GM08714 (cell line): ENCODE data around the gene CELF5.

Experiments used
- H3K4me3 ChIP-seq: fragments of 200-500 bp; sonication (Bioruptor generic); 2 replicates; pipeline ENCODE4 v1.5.1; 2014; ENCODE audit warnings: mild to moderate bottlenecking, low read length, inconsistent platforms
- ZNF274 ChIP-seq: IDR thresholded peaks from 2 replicates; pipeline ENCODE4 v1.6.1; 2012; ENCODE audit warnings: mild to moderate bottlenecking, low read depth, low read length

Gene CELF5

DNA sequence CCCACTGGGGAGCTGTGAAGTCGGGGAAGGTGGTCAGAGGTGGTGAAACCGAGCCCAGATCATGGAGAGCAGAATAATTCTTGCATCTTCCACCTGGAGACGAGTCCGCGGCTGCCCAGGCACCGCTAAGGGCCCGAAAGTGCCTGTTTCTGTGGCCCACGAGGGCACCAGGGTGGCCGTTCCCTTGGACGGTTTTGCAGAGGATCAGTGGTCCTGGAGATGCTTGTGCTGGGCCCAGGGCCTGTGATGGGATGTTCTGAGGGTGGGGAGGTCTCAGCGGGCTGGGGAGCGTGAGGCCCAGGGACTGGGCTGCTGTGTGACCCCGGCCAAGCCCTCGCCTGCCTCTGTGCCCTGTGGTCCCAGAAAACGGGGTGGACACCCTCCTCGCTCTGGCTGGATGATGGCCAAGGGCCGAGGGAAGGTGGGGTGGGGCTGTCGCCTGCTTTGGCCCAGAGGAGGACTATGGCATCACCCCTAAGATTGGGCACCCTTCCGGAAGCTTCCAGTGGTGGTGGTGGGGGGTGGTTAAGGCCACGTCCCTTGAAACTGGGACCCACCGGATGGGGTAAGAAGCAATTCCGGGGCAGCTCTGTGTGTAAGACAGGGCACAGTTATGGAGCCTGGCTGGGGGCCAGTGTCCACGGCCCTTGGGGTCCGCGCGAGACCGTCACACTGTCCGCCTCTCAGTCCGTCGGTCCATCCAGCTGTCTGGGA lies 90.7 kb downstream of the CELF5 start:
- no peak for TF ChIP-seq ZNF274
- H3K4me3 ChIP-seq = no peak overlapping the region

DNA sequence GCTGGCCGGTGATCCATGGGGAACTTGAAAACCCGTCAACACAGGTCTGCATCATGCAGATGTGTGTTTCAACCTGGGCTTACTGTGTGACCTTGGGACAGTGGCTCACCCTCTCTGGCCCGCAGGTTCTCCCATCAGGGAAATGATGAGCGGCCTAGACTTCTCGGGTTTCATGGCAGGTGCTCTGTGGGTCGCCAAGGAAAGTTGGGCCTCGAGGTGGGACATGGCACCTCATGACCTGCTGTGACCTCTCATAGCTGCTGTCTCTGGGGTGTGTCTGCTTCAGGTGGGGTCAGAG lies 91.2 kb downstream of the CELF5 start:
- no peak overlapping the region for H3K4me3 ChIP-seq
- no peak for TF ChIP-seq ZNF274

DNA sequence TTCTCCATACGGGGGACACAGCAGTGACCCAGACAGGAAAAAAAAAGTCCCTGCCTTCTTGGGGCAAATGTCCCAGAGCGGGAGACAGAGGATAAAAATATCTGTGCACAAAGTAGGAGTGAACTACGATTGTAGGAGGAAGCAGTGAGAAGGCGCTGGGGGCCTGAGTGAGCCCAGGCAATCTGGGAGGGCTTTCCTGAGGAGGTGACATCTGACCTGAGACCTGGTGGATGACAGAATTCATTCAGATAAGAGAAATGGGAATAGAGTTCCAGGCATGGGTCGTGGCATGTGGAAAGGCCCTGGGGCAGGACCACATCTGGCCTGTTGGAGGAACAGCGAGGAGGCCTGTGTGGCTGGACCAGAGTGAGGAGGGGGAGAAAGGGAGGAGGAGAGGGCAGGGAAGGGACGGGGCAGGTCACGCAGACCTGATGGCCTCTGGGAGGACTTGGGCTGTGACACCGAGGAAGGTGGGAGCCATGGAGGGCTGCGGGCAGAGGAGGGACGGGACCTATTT lies 91.7 kb downstream of the CELF5 start:
- H3K4me3 ChIP-seq = no peak overlapping the region
- TF ChIP-seq ZNF274 = no peak

DNA sequence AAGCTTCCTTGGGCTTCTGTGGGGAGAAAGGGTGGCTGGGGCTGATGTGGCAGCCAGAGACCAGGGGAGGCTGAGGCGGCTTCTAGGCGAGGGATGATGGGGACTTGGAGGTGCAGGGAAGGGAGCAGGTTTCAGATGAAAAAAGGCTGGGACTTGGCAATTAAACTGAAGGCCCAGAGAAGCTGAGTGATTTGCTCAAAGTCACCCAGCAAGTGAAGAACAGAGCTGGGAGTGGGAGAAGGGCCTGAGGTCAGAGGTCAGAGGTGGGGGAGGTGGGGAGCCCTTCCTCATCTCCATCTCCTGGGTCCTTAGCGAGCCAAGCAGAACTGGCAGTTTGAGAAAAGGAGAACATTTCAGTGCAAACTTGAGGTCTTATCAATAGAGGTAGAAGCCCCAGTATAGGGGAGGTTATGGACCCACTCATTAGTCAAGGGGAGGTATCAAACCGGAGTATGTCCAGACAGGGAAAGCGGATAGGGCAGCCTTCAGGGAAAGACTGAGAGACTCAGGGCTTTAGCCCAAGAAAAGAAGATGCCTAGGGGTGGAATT lies 92.3 kb downstream of the CELF5 start:
- no peak for TF ChIP-seq ZNF274
- H3K4me3 ChIP-seq = no peak overlapping the region

DNA sequence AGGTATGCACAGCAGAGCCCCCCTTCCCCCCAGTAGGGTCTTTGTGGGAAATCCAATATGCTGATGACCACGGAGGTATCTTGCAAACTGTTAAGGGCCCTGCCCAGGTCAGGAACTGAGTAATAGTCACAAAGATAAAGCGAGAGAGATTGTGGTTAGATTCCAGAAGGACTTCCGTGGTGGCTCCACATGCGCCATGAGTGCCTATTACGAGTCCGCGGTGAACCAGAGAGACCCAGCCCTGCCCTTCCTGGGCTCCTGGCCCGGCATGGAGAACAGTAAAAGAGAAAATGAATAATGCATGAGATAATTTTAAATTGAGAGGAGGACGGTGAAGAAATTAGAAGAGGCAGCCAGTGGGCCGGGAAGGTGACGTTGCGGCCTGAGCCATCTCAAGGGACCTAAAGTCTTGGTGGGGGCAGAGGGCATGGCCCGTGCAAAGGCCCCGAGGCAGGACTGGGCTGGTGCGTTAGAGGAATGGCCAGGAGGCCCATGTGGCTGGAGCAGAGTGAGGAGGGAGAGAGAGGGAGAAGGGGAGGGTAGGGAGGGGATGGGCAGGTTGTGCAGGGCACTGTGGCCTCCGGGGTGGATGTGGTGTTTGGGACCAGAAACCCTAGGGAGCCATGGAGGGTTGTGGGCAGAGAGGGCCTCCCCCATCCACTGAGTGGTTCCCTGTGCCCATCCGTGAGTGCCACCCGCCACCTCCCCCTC lies 95.3 kb downstream of the CELF5 start:
- TF ChIP-seq ZNF274 = no peak
- no peak overlapping the region for H3K4me3 ChIP-seq

DNA sequence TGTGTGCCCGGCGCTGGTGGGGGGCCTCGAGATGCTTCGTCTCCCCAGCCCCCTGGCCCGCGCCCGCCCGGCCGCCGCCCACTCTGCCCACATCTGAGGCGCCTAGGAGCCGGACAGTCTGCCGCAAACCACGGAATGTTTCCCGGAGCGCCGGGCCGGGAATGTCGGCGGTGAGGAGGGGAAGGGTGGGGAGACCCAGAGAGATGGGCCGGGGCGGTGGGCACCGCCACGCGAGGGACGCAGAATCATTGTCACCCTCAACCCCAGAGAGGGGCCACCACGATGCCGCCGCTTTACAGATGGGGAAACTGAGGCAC lies 95.9 kb downstream of the CELF5 start:
- no peak for TF ChIP-seq ZNF274

DNA sequence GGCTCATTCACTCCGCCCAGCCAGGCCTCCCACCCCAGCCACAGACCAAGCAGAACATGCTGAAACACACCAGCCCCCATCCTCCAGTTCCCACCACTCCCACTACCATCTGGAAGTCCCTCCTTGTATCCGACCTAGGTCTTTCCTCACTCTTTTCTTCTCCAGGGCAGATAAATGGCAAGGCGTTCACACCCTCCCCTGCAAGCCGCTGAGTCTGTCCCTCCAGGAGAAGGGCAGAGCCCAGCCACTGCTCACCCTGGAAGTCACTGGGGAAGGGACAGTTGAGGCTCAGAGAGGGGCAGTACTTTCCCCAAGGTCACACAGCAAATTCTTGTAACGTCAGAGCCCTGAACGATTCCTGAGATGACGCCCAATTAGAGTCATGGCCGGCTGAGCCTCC lies 96.4 kb downstream of the CELF5 start:
- no peak for TF ChIP-seq ZNF274
- H3K4me3 ChIP-seq = no peak overlapping the region

More for the DNA sequence above, 95.9 kb downstream of the CELF5 start:
- H3K4me3 ChIP-seq = no peak overlapping the region

DNA sequence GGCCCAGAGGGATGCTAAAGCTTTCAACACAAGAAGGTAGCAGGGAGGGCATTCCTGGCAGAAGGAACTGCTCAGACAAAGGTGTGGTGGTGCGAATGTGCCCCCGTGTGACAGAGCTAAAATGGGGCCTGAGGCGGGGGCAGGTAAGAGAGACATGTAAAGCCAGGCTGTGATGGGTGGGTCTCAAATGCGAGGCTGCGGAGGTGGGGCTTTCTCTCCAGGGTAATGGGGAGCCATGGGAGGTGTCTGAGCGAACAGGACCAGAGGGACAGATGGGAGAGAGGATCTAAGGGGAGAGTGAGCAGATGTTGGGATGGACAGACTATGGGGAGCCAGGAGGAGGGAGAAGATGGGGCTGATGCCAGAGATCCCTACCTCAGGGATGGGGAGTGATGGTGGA lies 97.2 kb downstream of the CELF5 start:
- no peak for TF ChIP-seq ZNF274

DNA sequence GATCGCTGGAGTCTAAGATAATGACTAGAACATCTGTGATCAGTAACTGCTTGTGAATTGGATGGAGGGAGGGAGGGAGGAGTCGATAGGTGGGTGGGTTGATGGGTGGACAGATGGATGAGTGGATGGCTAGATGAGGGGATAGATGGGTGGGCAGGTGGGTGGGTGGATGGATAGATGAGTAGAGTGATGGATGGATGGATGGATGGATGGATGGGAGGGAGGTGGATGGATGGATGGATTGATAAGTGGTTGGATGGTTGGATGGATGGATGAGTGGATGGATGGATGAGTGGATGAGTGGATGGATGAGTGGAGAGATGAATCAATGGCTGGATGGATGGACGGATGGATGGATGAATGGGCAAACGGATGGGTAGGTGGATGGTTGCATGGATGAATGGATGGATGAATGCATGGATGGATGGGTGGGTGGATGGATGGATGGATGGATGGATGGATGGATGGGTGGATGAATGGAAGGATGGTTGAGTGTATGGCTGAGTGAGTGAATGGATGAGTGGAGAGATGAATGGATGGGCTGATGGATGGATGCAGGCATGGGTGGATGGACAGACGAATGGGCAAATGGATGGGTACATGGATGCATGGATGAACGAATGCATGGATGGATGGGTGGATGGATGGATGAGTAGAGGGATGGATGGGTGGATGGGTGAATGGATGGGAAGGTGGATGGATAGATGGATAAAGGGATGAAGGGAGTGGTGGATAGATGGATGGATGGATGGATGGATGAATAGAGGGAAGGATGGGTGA lies 97.9 kb downstream of the CELF5 start:
- no peak for TF ChIP-seq ZNF274
- H3K4me3 ChIP-seq = no peak overlapping the region

More for the DNA sequence above, 97.2 kb downstream of the CELF5 start:
- H3K4me3 ChIP-seq = no peak overlapping the region

DNA sequence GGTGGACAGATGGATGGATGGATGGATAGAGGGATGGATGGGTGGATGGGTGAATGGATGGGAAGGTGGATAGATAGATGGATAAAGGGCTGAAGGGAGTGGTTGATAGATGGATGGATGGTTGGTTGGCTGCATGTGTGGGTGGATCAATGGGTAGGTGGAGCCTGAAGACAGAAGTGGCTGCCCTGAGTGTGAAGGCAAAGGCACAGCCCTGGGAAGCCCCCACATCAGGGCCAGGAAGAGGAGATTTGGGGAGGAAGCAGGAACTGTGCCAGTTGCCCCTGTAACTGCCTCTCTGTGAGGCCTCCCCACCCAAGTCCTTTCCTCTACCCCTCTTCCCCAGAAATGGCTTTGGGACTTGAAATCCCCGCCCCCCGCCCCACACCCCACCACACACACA lies 98.6 kb downstream of the CELF5 start:
- TF ChIP-seq ZNF274 = no peak
- no peak overlapping the region for H3K4me3 ChIP-seq

DNA sequence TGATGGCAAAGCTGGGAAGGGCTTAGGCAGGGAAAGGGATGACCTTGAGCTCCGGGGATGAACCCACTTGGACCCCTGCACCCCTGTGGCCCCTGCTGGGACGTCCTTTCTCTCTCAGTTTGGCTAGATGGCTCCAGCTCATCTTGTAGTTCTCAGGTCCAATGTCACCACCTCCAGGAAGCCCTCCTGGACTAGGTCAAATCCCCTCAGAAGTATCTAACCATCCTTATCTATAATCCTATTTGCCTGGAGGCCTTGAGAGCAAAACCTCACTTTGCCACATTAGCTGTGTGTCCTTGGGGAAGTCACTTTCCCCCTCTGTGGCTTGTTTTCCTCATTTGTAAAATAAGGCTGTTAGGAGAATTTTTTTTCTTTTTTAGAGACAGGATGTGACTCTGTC lies 99.2 kb downstream of the CELF5 start:
- no peak for TF ChIP-seq ZNF274
- H3K4me3 ChIP-seq = no peak overlapping the region

DNA sequence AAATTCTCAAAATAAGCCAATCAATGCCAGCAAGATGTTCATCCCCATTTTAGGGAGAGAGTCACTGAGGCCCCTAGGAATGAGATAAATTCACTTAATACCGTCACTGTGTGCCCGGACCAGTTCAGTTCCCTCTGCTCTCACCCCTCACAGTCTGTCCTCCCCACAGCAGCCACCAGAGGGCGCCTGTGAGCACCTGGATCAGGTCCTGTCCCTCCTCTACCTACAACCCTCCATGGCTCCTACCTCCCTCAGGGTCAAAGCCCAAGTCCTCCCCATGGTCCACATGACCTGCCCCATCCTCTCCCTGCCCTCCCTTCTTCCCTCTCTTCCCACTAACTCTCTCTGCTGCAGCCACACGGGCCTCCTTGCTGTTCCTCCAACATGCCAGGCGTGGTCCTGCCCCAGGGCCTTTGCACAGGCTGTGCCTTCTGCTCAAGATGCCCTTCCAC lies 100.0 kb downstream of the CELF5 start:
- TF ChIP-seq ZNF274 = no peak
- H3K4me3 ChIP-seq = no peak overlapping the region

DNA sequence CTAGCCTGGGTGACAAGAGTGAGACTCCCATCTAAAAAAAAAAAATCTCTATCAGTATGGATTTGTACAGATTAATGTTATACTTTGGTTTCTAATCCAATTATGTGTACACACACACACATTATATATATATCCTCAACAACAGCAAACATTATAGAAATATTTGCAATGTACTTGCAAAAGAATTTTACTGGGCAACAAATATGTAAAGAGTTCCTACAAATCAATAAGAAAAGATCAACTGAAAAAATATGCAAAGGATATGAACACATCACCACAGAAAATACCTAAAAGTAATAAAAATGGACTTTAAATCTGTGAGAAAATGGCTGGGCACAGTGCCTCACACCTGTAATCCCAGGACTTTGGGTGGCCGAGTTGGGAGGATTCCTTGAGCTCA lies 101.0 kb downstream of the CELF5 start:
- TF ChIP-seq ZNF274 = no peak
- H3K4me3 ChIP-seq = no peak overlapping the region

DNA sequence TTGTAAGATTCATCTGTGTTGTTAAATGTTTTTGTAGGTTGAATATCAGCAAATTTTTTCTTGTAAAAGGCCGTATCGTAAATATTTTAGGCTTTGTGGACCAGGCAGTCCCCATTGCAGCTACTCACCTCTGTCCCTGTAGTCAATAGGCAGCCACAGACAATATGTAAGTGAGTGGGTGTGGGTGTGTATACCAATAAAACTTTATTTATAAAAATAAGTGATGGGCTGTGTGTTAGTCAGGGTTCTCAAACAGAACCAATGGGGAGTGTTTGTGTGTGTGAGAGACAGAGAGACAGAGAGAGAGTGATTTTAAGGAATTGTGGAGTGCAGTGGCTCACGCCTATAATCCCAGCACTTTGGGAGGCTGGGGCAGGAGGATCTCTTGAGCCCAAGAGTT lies 104.3 kb downstream of the CELF5 start:
- no peak for TF ChIP-seq ZNF274
- H3K4me3 ChIP-seq = no peak overlapping the region
